ENCODE results near the gene PIBF1. TPM values are rescaled to one million over a fixed set of nuclear protein-coding genes. Genes with fewer than 3 reads are reported as not detected.
"Not testable (repeated sequence)": the region's sequence is repeated elsewhere in the genome, so short reads cannot be mapped to it uniquely, and the experiment has no call there.

PIBF1 gene, protein sequence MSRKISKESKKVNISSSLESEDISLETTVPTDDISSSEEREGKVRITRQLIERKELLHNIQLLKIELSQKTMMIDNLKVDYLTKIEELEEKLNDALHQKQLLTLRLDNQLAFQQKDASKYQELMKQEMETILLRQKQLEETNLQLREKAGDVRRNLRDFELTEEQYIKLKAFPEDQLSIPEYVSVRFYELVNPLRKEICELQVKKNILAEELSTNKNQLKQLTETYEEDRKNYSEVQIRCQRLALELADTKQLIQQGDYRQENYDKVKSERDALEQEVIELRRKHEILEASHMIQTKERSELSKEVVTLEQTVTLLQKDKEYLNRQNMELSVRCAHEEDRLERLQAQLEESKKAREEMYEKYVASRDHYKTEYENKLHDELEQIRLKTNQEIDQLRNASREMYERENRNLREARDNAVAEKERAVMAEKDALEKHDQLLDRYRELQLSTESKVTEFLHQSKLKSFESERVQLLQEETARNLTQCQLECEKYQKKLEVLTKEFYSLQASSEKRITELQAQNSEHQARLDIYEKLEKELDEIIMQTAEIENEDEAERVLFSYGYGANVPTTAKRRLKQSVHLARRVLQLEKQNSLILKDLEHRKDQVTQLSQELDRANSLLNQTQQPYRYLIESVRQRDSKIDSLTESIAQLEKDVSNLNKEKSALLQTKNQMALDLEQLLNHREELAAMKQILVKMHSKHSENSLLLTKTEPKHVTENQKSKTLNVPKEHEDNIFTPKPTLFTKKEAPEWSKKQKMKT
- 10 to 100 TPM; 25.5 to 28.6 TPM for total RNA-seq

DNA sequence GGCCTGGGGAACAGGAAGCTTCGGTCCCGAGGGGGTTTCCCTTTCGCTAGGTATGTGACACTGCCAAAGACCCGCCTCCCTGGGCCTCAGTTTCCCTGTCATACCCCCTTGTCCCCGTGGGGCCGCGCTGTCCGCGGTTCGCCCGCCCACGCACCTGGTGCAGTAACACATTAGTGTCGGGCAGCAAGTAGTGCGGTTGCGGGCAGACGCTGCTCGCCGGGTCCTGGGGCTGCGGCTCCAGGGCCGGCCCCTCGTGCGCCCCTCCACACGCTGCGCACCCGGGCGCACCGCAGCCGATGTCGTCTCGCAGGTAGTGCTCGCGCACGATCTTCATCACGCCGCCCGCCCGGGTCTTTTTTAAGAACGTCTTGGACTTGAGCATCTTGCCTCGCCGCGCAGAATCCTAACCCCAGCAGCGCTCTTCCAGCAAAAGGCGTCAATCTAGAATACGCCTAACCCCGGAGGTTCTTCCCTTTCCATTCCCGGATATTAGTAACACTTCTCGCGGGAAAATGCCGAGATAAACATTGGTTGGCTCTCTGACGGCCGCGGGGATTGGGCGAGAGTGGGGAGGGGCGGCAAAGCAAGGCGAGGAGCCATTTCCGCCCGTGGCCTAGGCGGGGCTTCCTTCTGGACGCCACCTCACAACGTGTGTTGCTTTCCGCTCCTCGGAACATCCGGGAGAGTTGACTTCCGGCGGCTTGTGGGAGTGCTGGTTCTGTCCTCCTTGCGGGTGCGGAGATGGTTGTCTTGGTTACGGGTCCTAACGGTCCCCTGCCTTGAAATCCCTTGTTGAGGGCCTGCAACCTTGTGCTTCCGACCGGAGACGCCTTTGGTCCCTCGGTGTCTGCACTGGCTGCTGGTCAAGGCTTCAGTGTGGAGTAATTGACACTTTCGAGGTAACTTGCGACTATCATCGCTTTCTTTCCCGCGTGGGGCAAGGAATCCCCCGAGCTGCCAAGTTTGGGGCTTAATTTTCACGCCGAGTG is at the start of gene PIBF1, which contains the start of gene DIS3:
PIBF1 (plus strand) TSS at position 683 of the 989 bp plus-strand sequence. CDS start 1,337 bp downstream, outside the sequence.
DIS3 (minus strand) TSS at position 450 of the 989 bp plus-strand sequence; CDS start at position 382, 68 bp downstream.
- Mint-ChIP-seq H3K9me3 (no peaks in the 10 kb centered on the region), H3K4me3 (peak within 1 kb of the TSS; percentile 100), H3K36me3 (peaks cover 20% of the 10 kb centered on the region), H3K27ac (peak within 1 kb of the TSS; percentile 100), H3K27me3 (no peaks in the 10 kb centered on the region), H3K4me1 (peaks cover 33% of the 10 kb centered on the region)
- ATAC-seq (ENCODE audit: low read depth) = peak; percentile 97
- peak; percentile 93 for DNase-seq
- POLR2A ChIA-PET = interaction anchor here (0.5 to 1.1 kb wide), 2 partner anchors 54 to 175 kb away, joined by 3 to 6 read pairs; partner anchors contain the start of genes BORA and MZT1

DNA sequence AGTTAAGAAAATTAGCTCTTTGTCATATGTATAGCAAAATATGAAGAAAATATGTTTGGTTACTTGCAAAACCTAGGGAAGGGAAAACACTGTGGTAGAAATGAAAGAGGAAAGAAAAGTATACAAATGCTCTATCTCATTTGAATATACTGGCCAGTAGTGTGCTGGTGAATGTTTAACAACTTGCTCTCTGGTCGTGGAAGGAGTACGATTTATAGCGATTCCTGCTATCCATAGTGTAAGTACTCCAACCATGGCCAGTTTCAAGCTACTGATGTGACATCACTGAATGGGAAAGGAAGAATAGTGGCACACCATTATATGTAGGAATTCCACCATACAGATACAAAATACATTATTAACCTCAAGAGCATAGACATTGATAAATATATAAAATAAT is 44.9 kb upstream of the PIBF1 start:
- peaks cover 22% of the 10 kb centered on the region for H3K4me1 Mint-ChIP-seq
- ATAC-seq (ENCODE audit: low read depth) (no peak), DNase-seq (no peak)
- H3K4me3 Mint-ChIP-seq = no peak overlapping the region
- H3K27ac Mint-ChIP-seq = no peak overlapping the region
- H3K36me3 Mint-ChIP-seq = peaks cover 50% of the 10 kb centered on the region
- no peaks in the 10 kb centered on the region for H3K27me3 Mint-ChIP-seq
- H3K9me3 Mint-ChIP-seq = no peaks in the 10 kb centered on the region
- POLR2A ChIA-PET = no interaction called here

DNA sequence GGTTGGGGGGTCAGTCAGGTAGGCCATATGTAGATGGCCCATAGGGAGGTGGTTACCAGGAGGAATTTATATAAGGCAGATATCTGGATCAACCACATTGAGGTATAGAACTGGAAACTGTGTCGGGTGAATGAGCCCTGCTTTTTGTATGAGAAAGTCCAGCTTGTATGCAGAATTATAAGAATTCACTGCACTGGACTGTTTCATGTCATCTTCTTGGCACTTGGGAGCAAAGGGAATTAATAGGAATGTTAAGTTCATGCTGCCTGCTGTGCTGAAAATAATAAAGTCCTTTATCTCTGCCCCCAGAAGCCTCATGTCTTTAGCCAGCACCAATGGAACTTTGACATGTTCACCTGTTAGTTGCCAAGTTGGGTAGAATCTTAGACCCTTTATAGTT is 41.9 kb upstream of the PIBF1 start:
- Mint-ChIP-seq H3K27me3 (no peaks in the 10 kb centered on the region), H3K4me3 (no peak overlapping the region), H3K36me3 (peaks cover 48% of the 10 kb centered on the region), H3K9me3 (no peaks in the 10 kb centered on the region), H3K27ac (no peak overlapping the region), H3K4me1 (peaks cover 13% of the 10 kb centered on the region)
- DNase-seq (no peak), ATAC-seq (ENCODE audit: low read depth) (no peak)
- POLR2A ChIA-PET = no interaction called here

DNA sequence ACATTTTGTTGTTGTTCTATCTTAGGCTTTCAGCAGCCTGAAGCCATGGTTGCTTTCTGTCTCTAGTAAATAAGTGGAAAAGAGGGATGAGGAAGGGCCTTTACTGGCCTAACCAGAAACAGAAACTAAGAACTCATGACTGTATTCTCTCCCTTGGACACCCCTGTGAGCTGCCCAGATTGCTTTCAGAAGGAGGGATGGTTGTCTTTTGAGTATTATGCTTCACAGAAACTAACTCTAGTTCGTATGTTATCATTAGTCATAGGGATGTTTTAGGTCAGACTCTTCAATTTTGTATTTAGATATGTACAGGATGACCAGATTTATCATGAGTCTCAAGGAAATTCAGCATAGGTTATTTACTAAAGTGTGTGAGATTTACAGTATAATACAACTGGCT is 36.7 kb upstream of the PIBF1 start:
- no peak overlapping the region for H3K4me3 Mint-ChIP-seq
- DNase-seq (no peak), ATAC-seq (ENCODE audit: low read depth) (no peak)
- no peaks in the 10 kb centered on the region for H3K27me3 Mint-ChIP-seq
- H3K27ac Mint-ChIP-seq = no peak overlapping the region
- H3K36me3 Mint-ChIP-seq = peaks cover 44% of the 10 kb centered on the region
- POLR2A ChIA-PET = no interaction called here
- H3K4me1 Mint-ChIP-seq = peaks cover 4% of the 10 kb centered on the region
- H3K9me3 Mint-ChIP-seq = no peaks in the 10 kb centered on the region

DNA sequence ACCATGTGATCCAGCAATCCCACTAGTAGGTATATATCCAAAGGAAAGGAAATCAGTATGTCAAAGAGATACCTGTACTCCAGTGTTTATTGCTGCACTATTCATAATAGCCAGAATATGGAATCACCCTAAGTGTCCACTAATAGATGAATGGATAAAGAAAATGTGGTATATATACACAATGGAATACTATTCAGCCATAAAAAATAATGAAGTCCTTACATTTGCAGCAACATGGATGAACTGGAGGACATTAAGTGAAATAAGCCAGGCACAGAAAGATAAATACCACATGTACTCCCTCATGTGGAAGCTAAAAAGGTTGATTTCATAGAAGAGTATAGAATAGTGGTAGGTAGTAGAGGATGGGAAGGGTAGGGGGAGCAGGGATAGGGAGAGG is 30.7 kb upstream of the PIBF1 start:
- Mint-ChIP-seq H3K9me3 (no peaks in the 10 kb centered on the region), H3K4me3 (no peak overlapping the region), H3K27me3 (no peaks in the 10 kb centered on the region), H3K36me3 (peaks cover 50% of the 10 kb centered on the region), H3K4me1 (peaks cover 3% of the 10 kb centered on the region), H3K27ac (no peak overlapping the region)
- DNase-seq (no peak), ATAC-seq (ENCODE audit: low read depth) (no peak)
- POLR2A ChIA-PET = interaction anchor here (1.5 kb wide), 1 partner anchor 23 kb away, joined by 3 read pairs; the partner anchor contains the start of genes BORA and MZT1

DNA sequence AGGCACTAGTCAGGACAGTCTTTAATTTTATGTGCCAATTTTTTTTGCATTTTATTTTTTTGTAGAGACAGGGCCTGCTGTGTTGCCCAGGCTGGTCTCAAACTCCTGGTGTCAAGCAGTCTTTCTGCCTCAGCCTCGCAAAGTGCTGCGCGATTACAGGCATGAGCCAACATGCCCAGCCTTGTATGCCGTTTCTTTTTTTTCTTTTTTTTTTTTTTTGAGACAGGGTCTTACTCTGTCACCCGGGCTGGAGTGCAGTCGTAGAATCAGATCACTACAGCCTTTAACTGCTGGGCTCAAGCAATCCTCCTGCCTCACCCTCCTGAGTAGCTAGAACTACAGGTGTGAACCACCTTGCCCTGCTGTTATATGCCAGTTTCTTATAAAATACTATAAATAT is 27.8 kb upstream of the PIBF1 start:
- H3K36me3 Mint-ChIP-seq = peaks cover 42% of the 10 kb centered on the region
- no peak for ATAC-seq (ENCODE audit: low read depth)
- no peak for DNase-seq
- no peaks in the 10 kb centered on the region for H3K27me3 Mint-ChIP-seq
- POLR2A ChIA-PET = no interaction called here
- H3K4me1 Mint-ChIP-seq = peaks cover 2% of the 10 kb centered on the region
- no peak overlapping the region for H3K4me3 Mint-ChIP-seq
- H3K27ac Mint-ChIP-seq = no peak overlapping the region
- no peaks in the 10 kb centered on the region for H3K9me3 Mint-ChIP-seq

DNA sequence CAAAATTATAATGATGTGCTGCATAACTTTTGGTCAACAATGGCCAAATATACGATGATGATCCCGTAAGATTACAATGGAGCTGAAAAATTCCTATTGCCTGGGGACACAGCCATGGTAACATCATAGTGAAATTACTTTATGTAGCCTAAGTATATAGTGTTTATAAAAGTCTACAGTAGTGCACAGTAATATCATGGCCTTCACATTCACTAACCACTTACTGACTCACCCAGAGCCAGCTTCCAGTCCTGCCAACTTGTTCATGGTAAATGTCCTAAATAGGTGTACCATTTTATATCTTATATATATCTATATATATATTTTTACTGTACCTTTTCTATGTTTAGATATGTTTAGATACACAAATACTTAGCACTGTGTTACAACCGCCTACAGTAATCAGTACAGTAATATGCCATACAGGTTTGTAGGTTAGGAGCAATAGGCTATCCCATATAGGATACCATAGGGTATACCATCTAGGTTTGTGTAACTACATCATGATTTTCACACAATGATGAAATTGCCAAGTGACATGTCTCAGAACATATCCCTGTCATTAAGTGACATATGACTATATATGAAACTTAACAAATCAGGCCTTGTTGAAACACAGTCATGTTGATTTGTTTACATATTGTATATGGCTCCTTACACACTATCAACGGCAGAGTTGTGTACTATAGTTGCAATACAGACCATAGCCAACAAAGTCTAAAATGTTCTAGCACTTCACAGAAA is 24.0 kb upstream of the PIBF1 start:
- DNase-seq = no peak
- Mint-ChIP-seq H3K27me3 (no peaks in the 10 kb centered on the region), H3K4me3 (no peak overlapping the region), H3K36me3 (peaks cover 23% of the 10 kb centered on the region), H3K27ac (no peak overlapping the region), H3K9me3 (no peaks in the 10 kb centered on the region), H3K4me1 (no peaks in the 10 kb centered on the region)
- POLR2A ChIA-PET = no interaction called here
- ATAC-seq (ENCODE audit: low read depth) = no peak

DNA sequence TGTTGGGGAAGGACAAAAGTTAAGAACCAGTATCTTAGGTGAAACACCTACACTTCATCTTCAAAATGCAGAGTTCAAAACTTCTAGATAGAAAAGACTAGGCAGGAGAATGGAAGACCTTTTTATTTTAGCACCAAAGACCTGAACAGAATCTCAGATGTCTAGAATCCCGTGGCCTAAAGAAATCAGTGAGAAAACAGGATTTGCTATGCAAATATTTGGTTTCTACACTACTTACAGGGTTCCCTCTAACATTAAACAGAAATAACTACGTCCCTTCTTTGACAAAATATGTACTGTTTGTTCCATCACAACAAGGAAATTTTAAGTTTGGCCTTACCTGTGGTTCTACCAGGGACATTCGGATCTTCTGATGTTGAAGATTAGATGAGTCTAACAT is 21.7 kb upstream of the PIBF1 start:
- Mint-ChIP-seq H3K27me3 (no peaks in the 10 kb centered on the region), H3K27ac (no peak overlapping the region), H3K9me3 (no peaks in the 10 kb centered on the region), H3K4me1 (no peaks in the 10 kb centered on the region), H3K4me3 (no peak overlapping the region), H3K36me3 (peaks cover 23% of the 10 kb centered on the region)
- POLR2A ChIA-PET = no interaction called here
- no peak for DNase-seq
- ATAC-seq (ENCODE audit: low read depth) = no peak

DNA sequence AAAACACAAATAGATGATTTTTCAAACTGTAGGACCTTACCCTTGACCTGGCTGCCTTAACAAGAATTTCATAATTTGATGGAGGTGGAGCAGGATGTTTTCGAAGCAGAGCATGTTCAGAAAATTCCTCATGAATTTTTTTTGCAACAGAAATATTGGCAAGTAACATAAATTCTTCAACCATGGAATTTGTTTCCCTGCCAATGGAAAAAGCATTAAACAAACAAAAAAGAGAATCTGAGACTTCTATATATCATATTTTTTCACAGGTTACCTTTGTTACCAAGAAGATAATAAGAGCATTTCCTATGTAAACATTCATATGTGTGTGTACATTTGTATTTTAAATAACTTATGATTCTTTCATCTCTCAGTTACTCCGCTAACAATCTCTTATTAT is 18.5 kb upstream of the PIBF1 start:
- DNase-seq = no peak
- H3K36me3 Mint-ChIP-seq = peaks cover 23% of the 10 kb centered on the region
- H3K9me3 Mint-ChIP-seq = no peaks in the 10 kb centered on the region
- H3K4me1 Mint-ChIP-seq = no peaks in the 10 kb centered on the region
- no peaks in the 10 kb centered on the region for H3K27me3 Mint-ChIP-seq
- no peak overlapping the region for H3K4me3 Mint-ChIP-seq
- no peak overlapping the region for H3K27ac Mint-ChIP-seq
- POLR2A ChIA-PET = no interaction called here
- no peak for ATAC-seq (ENCODE audit: low read depth)

DNA sequence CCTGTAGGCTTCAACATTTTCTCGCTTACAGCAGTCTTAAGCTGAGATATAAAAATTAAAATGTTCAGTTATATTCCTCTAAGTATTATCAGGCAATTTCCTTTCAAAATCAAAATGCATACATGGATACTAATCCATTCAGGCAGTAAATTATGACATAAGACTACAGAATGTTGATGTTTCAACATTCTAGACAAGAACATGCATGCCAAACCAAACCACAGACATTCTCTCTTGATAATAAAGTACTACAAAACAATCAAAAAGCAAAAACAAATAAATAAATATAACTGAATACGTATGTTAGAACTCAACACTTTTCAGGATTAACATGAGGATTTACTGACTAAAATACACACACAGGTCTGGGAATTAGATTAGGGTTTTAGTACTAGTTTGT is 7.9 kb upstream of the PIBF1 start:
- POLR2A ChIA-PET = no interaction called here
- ATAC-seq (ENCODE audit: low read depth) = no peak
- Mint-ChIP-seq H3K36me3 (peaks cover 20% of the 10 kb centered on the region), H3K4me1 (peaks cover 9% of the 10 kb centered on the region), H3K27me3 (no peaks in the 10 kb centered on the region), H3K4me3 (no peak overlapping the region), H3K9me3 (no peaks in the 10 kb centered on the region), H3K27ac (no peak overlapping the region)
- no peak for DNase-seq

DNA sequence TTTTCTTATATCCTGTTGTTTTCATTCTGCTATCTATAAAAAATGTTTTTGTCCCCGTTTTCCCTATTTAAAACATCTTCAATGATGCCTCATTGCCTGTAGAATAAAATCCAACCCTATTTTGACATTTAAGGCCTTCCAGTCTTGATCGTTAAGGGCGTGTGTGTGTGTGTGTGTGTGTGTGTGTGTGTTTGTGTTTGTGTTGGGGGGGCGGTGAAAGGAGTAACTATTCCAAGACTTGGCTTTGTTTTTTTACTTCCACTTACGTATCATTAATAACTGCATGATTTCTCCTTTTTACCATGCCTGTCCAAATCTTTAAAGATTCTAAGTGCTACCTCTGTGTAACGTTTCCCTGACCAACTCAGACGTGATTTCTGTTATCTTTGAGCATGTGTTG is 784 bp downstream of the PIBF1 start:
- Mint-ChIP-seq H3K36me3 (peaks cover 20% of the 10 kb centered on the region), H3K4me3 (peak overlapping the region; percentile 100), H3K27me3 (no peaks in the 10 kb centered on the region), H3K9me3 (no peaks in the 10 kb centered on the region), H3K27ac (peak overlapping the region; percentile 100), H3K4me1 (peaks cover 31% of the 10 kb centered on the region)
- POLR2A ChIA-PET = no interaction called here
- DNase-seq (no peak), ATAC-seq (ENCODE audit: low read depth) (no peak)

DNA sequence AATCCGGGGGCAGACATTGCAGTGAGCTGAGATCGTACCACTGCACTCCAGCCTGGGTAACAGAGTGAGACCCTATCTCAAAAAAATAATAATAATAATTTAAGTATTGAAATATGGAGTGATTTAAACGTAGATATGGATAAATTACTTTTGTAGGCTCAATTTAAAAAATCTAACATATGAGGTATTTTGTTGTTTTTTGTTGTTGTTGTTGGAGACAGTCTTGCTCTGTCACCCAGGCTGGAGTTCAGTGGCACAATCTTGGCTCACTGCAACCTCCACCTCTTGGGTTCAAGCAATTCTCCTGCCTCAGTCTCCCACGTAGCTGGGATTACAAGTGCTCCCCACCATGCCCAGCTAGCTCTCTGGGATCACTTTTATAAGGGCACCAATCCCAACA is 2.7 kb downstream of the PIBF1 start:
- ATAC-seq (ENCODE audit: low read depth); POLR2A ChIA-PET; H3K4me3 Mint-ChIP-seq; H3K9me3 Mint-ChIP-seq; H3K27me3 Mint-ChIP-seq; DNase-seq; H3K27ac Mint-ChIP-seq: not testable (repeated sequence)
- Mint-ChIP-seq H3K36me3 (peaks cover 28% of the 10 kb centered on the region), H3K4me1 (peaks cover 29% of the 10 kb centered on the region)
